Small intestine (tissue), 7 donors: ENCODE data around the gene WTAP. TPM values are rescaled to one million over a fixed set of nuclear protein-coding genes. Genes with fewer than 3 reads are reported as not detected.
"Not testable (repeated sequence)": the region's sequence is repeated elsewhere in the genome, so short reads cannot be mapped to it uniquely, and the experiment has no call there.

Experiments used
- DNase-seq, 2 donors: peaks; one replicate each; pipeline versions ENCODE4 v3.0.0 to v3.0.0-alpha.2; 2013
- FAIRE-seq: peaks from 2 replicates; lab custom pipeline; 2012; peaks lifted over from hg19 to GRCh38; lab: Jason Lieb, UNC
- H3K27ac ChIP-seq, 3 donors: one replicate each; pipeline ENCODE4 v1.5.1; 2013; ENCODE audit warnings: low read length in 2 of 3, mild to moderate bottlenecking in 2 of 3, control low read depth in 1 of 3, inconsistent platforms in 1 of 3, low read depth in 1 of 3, moderate library complexity in 1 of 3
- H3K27me3 ChIP-seq, 3 donors: one replicate each; pipeline ENCODE4 v1.6.1; 2013; ENCODE audit warnings: low read length in 3 of 3, inconsistent platforms in 1 of 3; ENCODE audit not compliant: control insufficient read depth in 3 of 3, insufficient read depth in 3 of 3
- H3K36me3 ChIP-seq, 3 donors: one replicate each; pipeline ENCODE4 v1.6.1; 2013; ENCODE audit warnings: low read length in 3 of 3, inconsistent platforms in 1 of 3, low read depth in 1 of 3, mild to moderate bottlenecking in 1 of 3, moderate library complexity in 1 of 3; ENCODE audit not compliant: control insufficient read depth in 3 of 3, insufficient read depth in 2 of 3
- H3K4me1 ChIP-seq, 3 donors: one replicate each; pipeline ENCODE4 v1.6.1; 2013; ENCODE audit warnings: low read length in 2 of 3, inconsistent platforms in 1 of 3, low read depth in 1 of 3, mild to moderate bottlenecking in 1 of 3, moderate library complexity in 1 of 3; ENCODE audit not compliant: control insufficient read depth in 3 of 3, insufficient read depth in 2 of 3
- H3K4me3 ChIP-seq, 3 donors: one replicate each; pipeline ENCODE4 v1.5.1; 2013; ENCODE audit warnings: low read length in 3 of 3, control low read depth in 1 of 3, inconsistent platforms in 1 of 3, low read depth in 1 of 3, mild to moderate bottlenecking in 1 of 3, moderate library complexity in 1 of 3
- H3K9me3 ChIP-seq, 2 donors: one replicate each; pipeline ENCODE4 v1.6.1; 2013; ENCODE audit warnings: low read depth in 1 of 2, low read length in 1 of 2; ENCODE audit not compliant: control insufficient read depth in 2 of 2, insufficient read depth in 1 of 2
- WGBS, 3 donors: extraction: QIAGEN DNeasy Blood & Tissue Kit; methylation state at CpG; one replicate each; pipeline ENCODE4 v1.1.7; 2013; 5-methylcytosine and 5-hydroxymethylcytosine counted together
- polyA plus RNA-seq, 4 donors: library from polyadenylated mRNA; stranded (reverse) in 3 of 4; unstranded in 1 of 4; fragments of 200-250 nt in 3 of 4; fragments of 120-200 nt in 1 of 4; gene quantifications; one replicate each; pipeline versions ENCODE4 v1.2.1 to v1.2.3, GENCODE V29; 2013
- donor health status: healthy with polysubstance abuse.
- donor health status: control.
- donor health status: control.
- donor health status: Bipolar disorder and iron deficiency.
- donor health status: healthy.

The WTAP gene
- polyA plus RNA-seq, 4 donors: 57.6 to 102 (median 76.7) TPM

DNA sequence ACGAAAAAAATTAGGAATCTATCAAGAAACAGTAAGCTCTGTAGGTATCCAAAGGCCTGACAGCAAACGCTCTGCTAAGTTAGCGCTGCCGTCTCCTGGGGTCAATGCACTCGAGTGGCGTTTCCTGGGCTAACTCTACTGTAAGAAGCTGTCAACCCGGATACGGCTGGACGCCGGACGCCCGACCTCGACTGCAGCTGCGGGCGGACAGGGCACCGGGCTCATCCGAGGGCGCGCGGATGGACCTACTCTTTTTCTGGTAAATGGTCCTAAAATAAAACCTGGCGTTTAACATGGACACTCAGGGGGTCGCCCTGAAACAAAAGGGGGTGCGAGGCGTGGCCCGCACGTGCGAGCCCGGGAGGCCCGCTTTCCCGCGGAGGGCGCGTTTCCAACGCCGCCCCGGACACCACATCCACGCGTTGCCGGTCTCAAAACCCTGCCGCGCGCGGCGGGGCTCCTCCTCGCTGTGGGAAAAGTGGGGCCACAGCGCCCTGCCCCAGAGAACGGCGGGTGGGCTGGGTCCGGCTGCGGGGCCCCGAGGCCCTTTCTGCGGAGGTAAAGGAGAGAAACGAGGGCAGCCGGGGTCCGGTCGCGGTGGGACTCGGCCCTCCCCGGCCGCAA is 61.6 kb downstream of the WTAP start:
- peaks cover 0 to 17% (median 10%) of the 10 kb centered on the region in 3 donors for H3K4me1 ChIP-seq
- H3K36me3 ChIP-seq: peaks cover 4 to 29% (median 7%) of the 10 kb centered on the region in 3 donors
- peak overlapping the region; percentile 57 to 98 (median 92) for H3K27ac ChIP-seq
- peak; percentile 62 to 75 for DNase-seq
- no peak for FAIRE-seq
- H3K4me3 ChIP-seq: peak overlapping the region; percentile 72 to 93 (median 91)
- H3K27me3 ChIP-seq: no peaks in the 10 kb centered on the region
- no peaks in the 10 kb centered on the region for H3K9me3 ChIP-seq
- WGBS, 3 donors: 0% methylated on average over 59 to 60 of the region's 60 CpGs

DNA sequence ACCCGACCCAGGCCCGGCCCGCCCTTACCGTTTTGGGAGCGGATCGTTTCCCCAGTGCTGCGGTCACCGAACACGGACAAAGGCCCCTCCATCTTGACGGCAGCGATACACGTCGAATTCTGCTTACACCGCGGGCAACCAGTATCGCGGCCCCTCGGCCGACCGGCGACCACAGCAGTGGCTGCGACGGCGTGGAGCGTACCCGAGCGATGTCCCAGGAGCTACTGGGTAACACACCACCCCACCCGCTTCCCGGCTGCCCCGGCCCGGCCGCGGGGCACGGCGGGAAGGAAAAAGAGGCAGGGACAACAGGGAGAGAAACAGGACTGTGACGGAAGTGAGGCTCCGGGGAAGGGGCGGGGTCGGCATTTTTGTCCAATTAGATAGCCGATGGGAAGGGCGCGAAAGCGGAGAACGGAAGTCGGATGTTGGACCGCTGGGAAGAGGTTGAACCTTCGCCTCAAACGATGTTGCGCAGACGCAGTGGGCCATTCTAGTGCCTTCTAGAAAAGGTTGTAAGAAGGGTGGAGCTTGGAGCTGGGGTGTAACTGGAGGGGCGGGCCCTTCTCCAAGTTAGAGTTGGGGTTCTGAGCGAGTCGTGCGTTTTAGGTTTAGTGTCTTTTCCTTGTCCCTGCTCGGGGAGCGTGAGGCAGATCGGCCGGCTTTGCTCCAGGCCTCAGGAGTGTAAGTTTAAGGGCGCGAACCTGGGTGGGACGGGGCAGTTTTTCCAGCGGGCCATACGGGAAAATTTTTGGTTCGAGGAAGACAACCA is 62.3 kb downstream of the WTAP start, which contains the start of gene TCP1:
TSS of gene TCP1 (minus strand) at position 226 of the 772 bp plus-strand sequence. CDS start at position 92, 134 bp downstream.
- Histone ChIP-seq H3K4me3 (peak within 1 kb of the TSS; percentile 84 to 93 (median 91)), H3K4me1 (peaks cover 0 to 17% (median 10%) of the 10 kb centered on the region in 3 donors), H3K27me3 (no peaks in the 10 kb centered on the region), H3K27ac (peak within 1 kb of the TSS; percentile 90 to 98 (median 97)), H3K9me3 (no peaks in the 10 kb centered on the region), H3K36me3 (peaks cover 4 to 24% (median 7%) of the 10 kb centered on the region in 3 donors)
- DNase-seq (peak; percentile 100), FAIRE-seq (peak; percentile 51)
- 0 to 1% (median 0%) methylated on average over 64 of the region's 64 CpGs for WGBS, 3 donors

DNA sequence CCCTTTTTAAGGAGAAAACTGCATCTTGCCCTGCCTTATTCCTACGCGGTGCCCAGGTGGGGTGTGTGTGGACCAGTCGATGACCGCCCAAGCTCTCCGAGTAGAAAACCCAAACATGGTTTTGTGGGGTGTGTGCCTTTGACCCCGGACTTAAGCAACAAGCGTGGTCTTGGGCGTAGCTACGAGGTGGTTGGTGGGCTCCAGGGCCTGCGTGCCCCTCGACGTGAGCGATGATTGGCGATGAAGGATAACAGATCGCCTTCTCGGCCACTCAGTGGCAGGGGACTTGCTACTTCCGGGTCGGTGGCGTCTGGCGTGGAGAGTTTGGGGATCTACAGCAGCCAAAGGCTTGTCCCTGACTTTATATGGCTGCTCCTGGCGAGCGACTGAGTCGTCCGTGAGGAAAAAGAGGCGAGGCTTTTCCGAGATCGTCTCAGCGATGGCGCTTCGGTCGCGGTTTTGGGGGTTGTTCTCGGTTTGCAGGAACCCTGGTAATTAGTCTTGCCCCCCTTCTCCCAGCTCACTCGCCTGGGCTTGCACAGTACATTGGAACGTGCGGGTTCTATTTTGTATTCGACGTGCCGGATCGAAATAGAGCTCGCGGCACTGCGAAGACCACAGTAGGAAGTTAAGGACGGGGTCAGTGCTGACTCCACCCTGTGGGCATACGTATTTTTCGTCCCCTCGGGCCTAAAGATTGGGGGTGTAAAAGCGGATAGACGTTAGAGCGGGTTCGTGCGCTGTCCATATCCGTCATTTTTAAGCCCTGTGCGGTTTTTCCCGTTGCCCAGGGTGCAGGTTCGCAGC is 63.0 kb downstream of the WTAP start, which contains the start of gene MRPL18:
TSS of gene MRPL18 (plus strand) at position 319 of the 807 bp plus-strand sequence. CDS start at position 440, 121 bp downstream.
- FAIRE-seq (no peak), DNase-seq (peak; percentile 94 to 98)
- peaks cover 4 to 25% (median 4%) of the 10 kb centered on the region in 3 donors for H3K36me3 ChIP-seq
- 0% methylated on average over 55 to 56 of the region's 56 CpGs for WGBS, 3 donors
- H3K4me1 ChIP-seq: peaks cover 0 to 17% (median 10%) of the 10 kb centered on the region in 3 donors
- peak within 1 kb of the TSS; percentile 90 to 98 (median 97) for H3K27ac ChIP-seq
- H3K4me3 ChIP-seq: peak within 1 kb of the TSS; percentile 84 to 93 (median 91)
- no peaks in the 10 kb centered on the region for H3K27me3 ChIP-seq
- H3K9me3 ChIP-seq: no peaks in the 10 kb centered on the region

DNA sequence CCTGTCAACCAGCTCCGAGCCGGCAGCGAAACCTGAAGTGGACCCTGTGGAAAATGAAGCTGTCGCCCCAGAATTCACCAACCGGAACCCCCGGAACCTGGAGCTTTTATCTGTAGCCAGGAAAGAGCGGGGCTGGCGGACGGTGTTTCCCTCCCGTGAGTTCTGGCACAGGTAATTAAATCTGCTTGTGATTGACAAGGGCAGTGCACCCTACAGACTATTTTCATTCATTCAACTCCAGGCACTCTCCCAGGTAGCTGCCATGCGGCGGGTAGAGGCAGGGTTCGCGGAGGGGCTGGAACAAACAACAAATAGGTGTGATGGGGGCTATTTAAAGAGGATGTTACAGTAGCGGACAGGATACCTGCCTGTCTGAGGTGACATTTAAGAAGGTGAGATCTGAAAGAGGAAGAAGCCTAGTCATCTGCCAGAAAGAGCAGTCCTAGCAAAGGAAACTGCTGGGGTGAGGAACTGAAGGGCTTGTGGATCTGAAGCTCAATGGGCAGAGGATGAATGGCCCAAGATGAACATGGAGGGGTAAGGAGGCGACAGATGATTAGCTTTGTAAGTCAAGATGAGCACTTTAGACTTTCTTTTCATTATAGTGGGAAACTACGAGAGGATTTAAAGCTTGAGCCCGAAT is 63.8 kb downstream of the WTAP start:
- DNase-seq: peak; percentile 16 to 31
- Histone ChIP-seq H3K27me3 (no peaks in the 10 kb centered on the region), H3K4me1 (peaks cover 0 to 17% (median 10%) of the 10 kb centered on the region in 3 donors), H3K36me3 (peaks cover 3 to 30% (median 4%) of the 10 kb centered on the region in 3 donors), H3K4me3 (peak overlapping the region; percentile 67 to 84 (median 69)), H3K9me3 (no peaks in the 10 kb centered on the region), H3K27ac (peak overlapping the region; percentile 90 to 98 (median 97))
- 6 to 12% (median 12%) methylated on average over 18 of the region's 18 CpGs for WGBS, 3 donors
- FAIRE-seq: no peak

DNA sequence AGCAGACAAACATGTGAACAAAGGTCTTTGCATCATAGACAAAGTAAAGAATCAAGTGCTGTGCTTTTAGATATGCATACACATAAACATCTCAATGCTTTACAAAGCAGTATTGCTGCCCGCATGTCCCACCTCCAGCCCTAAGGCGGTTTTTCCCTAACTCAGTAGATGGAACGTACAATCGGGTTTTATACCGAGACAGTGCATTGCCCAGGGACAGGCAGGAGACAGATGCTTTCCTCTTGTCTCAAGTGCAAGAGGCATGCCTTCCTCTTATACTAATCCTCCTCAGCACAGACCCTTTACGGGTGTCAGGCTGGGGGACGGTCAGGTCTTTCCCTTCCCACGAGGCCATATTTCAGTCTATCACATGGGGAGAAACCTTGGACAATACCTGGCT is 67.7 kb downstream of the WTAP start:
- WGBS, 3 donors: 77 to 88% (median 85%) methylated on average over 8 of the region's 8 CpGs
- not testable (repeated sequence) for H3K4me3 ChIP-seq, H3K4me1 ChIP-seq, H3K27me3 ChIP-seq, FAIRE-seq, DNase-seq, H3K9me3 ChIP-seq
- peak overlapping the region in 1 of 3 donors; percentile 35 for H3K27ac ChIP-seq
- peaks cover 8 to 41% (median 14%) of the 10 kb centered on the region in 3 donors for H3K36me3 ChIP-seq

DNA sequence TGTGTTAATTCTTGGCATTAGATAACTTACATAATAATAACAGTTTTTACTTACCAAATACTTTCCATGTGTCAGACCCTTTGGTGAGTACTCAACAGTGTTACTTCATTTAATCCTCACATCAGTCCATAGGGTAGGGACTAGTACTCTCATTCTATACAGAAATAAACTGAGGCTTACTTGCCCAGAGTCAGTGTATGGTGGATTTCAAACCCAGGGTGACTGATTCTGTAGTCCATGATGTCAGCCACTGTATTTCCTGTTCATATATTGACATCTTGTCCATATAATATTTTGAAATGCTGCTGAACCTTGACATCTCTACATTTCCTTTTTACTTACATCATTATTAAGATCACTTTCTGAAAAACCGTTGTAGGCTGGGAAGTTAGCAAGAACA is 70.2 kb downstream of the WTAP start:
- peaks cover 0 to 1% (median 0%) of the 10 kb centered on the region in 3 donors for H3K4me1 ChIP-seq
- H3K27ac ChIP-seq: no peak overlapping the region
- H3K9me3 ChIP-seq: no peaks in the 10 kb centered on the region
- no peak for FAIRE-seq
- H3K4me3 ChIP-seq: no peak overlapping the region
- 38 to 47% (median 42%) methylated on average over 1 of the region's 1 CpG for WGBS, 3 donors
- H3K36me3 ChIP-seq: peaks cover 8 to 35% (median 13%) of the 10 kb centered on the region in 3 donors
- no peaks in the 10 kb centered on the region for H3K27me3 ChIP-seq
- DNase-seq: no peak

DNA sequence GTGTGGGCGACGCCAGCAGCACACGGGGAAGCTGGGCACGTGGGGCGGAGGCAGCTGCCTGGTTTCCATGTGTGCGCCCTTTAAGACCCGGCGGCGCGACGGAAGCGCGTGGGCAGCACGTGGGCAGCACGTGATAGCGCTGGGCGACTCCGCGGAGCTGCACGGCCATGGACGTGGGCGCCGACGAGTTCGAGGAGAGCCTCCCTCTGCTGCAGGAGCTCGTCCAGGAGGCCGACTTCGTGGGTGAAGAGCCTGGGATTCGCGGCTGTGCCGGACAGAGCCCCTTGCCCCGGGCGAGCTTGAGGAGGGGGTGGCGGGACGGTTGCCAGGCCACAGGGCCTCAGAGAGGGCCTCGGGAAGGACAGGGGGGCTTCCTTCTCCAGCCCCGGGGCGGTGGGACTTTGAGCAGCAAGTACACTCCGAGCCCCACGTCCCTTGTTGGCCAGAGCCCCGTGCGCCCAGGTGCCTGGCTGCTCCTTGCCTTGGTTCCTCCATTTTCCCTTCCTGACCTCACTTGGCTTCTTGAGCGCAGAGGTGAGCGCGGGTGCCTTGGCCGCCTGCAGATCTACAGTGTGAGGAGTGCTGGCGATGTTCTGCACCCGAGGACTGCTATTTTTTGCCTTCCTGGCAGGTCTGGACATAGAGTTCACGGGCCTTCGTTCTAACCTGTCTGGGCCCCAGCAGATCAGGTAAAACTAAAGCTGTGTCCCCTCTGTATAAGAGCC is 73.0 kb downstream of the WTAP start, which contains the start of gene PNLDC1:
TSS of gene PNLDC1 (plus strand) at position 136 of the 725 bp plus-strand sequence. CDS start at position 168, 32 bp downstream.
- DNase-seq (no peak), FAIRE-seq (no peak)
- Histone ChIP-seq H3K36me3 (peaks cover 8 to 24% (median 10%) of the 10 kb centered on the region in 3 donors), H3K4me3 (no peak within 1 kb of the TSS), H3K27me3 (no peaks in the 10 kb centered on the region), H3K9me3 (no peaks in the 10 kb centered on the region), H3K4me1 (peaks cover 0 to 4% (median 0%) of the 10 kb centered on the region in 3 donors), H3K27ac (no peak within 1 kb of the TSS)
- WGBS, 3 donors: 91 to 94% (median 94%) methylated on average over 46 to 50 of the region's 50 CpGs
